Peyer's patch (tissue), 4 donors: ENCODE measurements around the gene SRC. TPM values are rescaled to one million over a fixed set of nuclear protein-coding genes. Genes with fewer than 3 reads are reported as not detected.

Experiments
- DNase-seq, 3 donors: peaks; one replicate each; pipeline ENCODE4 v3.0.0-alpha.2; 2017 to 2019
- H3K27ac ChIP-seq, 4 donors: fragments of 200-600 bp; sonication (generic); one replicate each; pipeline ENCODE4 v1.5.1; 2016 to 2019
- H3K27me3 ChIP-seq, 2 donors: fragments of 200-600 bp; sonication (generic); one replicate each; pipeline ENCODE4 v1.5.1; 2019
- H3K36me3 ChIP-seq, 3 donors: fragments of 200-600 bp; sonication (generic); one replicate each; pipeline ENCODE4 v1.5.1; 2016 to 2019
- H3K4me1 ChIP-seq, 4 donors: fragments of 200-600 bp; sonication (generic); one replicate each; pipeline ENCODE4 v1.5.1; 2016 to 2019
- H3K4me3 ChIP-seq, 4 donors: fragments of 200-600 bp; sonication (generic); 1 replicate in 3 of 4; 2 replicates in 1 of 4; pipeline ENCODE4 v1.5.1; 2016 to 2019; ENCODE audit warnings: mild to moderate bottlenecking in 1 of 4
- H3K9me3 ChIP-seq, 4 donors: fragments of 200-600 bp; sonication (generic); one replicate each; pipeline ENCODE4 v1.5.1; 2016 to 2019; ENCODE audit warnings: mild to moderate bottlenecking in 1 of 4
- CTCF ChIP-seq, 6 experiments: fragments of 450-650 bp in 4 of 6; fragments of 200-600 bp in 2 of 6; sonication (generic) in 1 of 6; IDR thresholded peaks; one replicate each; pipeline ENCODE4 v1.5.1; 2017 to 2019; ENCODE audit warnings: antibody characterized with exemption in 6 of 6, mild to moderate bottlenecking in 3 of 6, moderate library complexity in 1 of 6
- POLR2A ChIP-seq, 2 donors: fragments of 450-650 bp; IDR thresholded peaks; one replicate each; pipeline ENCODE4 v1.5.1; 2017; ENCODE audit warnings: antibody characterized with exemption in 2 of 2, mild to moderate bottlenecking in 2 of 2, moderate library complexity in 2 of 2
- total RNA-seq, 4 donors: library from RNA; depleted of rRNA; stranded (reverse); fragments of >200 nt; gene quantifications; one replicate each; pipeline ENCODE4 v1.1.0, GENCODE V29; 2016

SRC gene
- total RNA-seq, 4 donors from 2014 or later = 85.8 to 187 (median 146) TPM

- Histone ChIP-seq H3K36me3 (no peaks in the 10 kb centered on the region), H3K27me3 (no peaks in the 10 kb centered on the region), H3K27ac (no peak overlapping the region), H3K4me1 (peaks cover 0 to 21% (median 4%) of the 10 kb centered on the region in 4 donors), H3K9me3 (no peaks in the 10 kb centered on the region), H3K4me3 (peak overlapping the region in 2 of 4 donors; percentile 39 to 45)
- TF ChIP-seq CTCF (IDR thresholded peaks at IDR 0.05) (no peak), POLR2A (IDR thresholded peaks at IDR 0.05) (no peak)
- no peak for DNase-seq
These were observed 65.7 kb downstream of the SRC start for GRCh38 chr20:37411408-37412219.

- no peak for DNase-seq
These were observed 67.0 kb downstream of the SRC start for GRCh38 chr20:37413023-37413334.

GRCh38 chr20:37413379-37413778 is 67.4 kb downstream of the SRC start:
- Histone ChIP-seq H3K36me3 (no peaks in the 10 kb centered on the region), H3K27me3 (no peaks in the 10 kb centered on the region)
- TF ChIP-seq CTCF (IDR thresholded peaks at IDR 0.05) (no peak), POLR2A (IDR thresholded peaks at IDR 0.05) (no peak)

More at GRCh38 chr20:37413023-37413334, 67.0 kb downstream of the SRC start:
- peaks cover 0 to 14% (median 4%) of the 10 kb centered on the region in 4 donors for H3K4me1 ChIP-seq
- no peaks in the 10 kb centered on the region for H3K9me3 ChIP-seq
- TF ChIP-seq CTCF (IDR thresholded peaks at IDR 0.05) = no peak
- H3K27ac ChIP-seq = no peak overlapping the region
- H3K4me3 ChIP-seq = no peak overlapping the region
- no peaks in the 10 kb centered on the region for H3K27me3 ChIP-seq
- H3K36me3 ChIP-seq = no peaks in the 10 kb centered on the region

GRCh38 chr20:37414224-37415035 is 68.5 kb downstream of the SRC start:
- Histone ChIP-seq H3K36me3 (no peaks in the 10 kb centered on the region), H3K4me3 (no peak overlapping the region), H3K27ac (no peak overlapping the region), H3K27me3 (no peaks in the 10 kb centered on the region), H3K9me3 (no peaks in the 10 kb centered on the region), H3K4me1 (peaks cover 0 to 14% (median 4%) of the 10 kb centered on the region in 4 donors)
- no peak for DNase-seq
- TF ChIP-seq CTCF (IDR thresholded peaks at IDR 0.05) (no peak), POLR2A (IDR thresholded peaks at IDR 0.05) (no peak)

More at GRCh38 chr20:37413379-37413778, 67.4 kb downstream of the SRC start:
- Histone ChIP-seq H3K27ac (no peak overlapping the region), H3K9me3 (no peaks in the 10 kb centered on the region), H3K4me3 (no peak overlapping the region), H3K4me1 (peaks cover 0 to 14% (median 4%) of the 10 kb centered on the region in 4 donors)
- no peak for DNase-seq

- no peaks in the 10 kb centered on the region for H3K9me3 ChIP-seq
- no peak overlapping the region for H3K27ac ChIP-seq
- no peaks in the 10 kb centered on the region for H3K36me3 ChIP-seq
- H3K27me3 ChIP-seq = no peaks in the 10 kb centered on the region
- H3K4me3 ChIP-seq = no peak overlapping the region
- DNase-seq = no peak
- peaks cover 0 to 14% (median 4%) of the 10 kb centered on the region in 4 donors for H3K4me1 ChIP-seq
- no peak for TF ChIP-seq CTCF (IDR thresholded peaks at IDR 0.05)
These were observed 69.5 kb downstream of the SRC start for GRCh38 chr20:37415118-37416085.
